Right cardiac atrium (tissue), 5 donors: ENCODE data around the gene C1QTNF3. TPM values are rescaled to one million over a fixed set of nuclear protein-coding genes. Genes with fewer than 3 reads are reported as not detected.
"Not testable (repeated sequence)": the region's sequence is repeated elsewhere in the genome, so short reads cannot be mapped to it uniquely, and the experiment has no call there.

Source experiments
- ATAC-seq, 2 donors: fragments of 200-7000 bp; cut with Tn5 transposase; one replicate each; pipeline versions ENCODE4 v1.8.0 to v1.9.1; 2020; ENCODE audit warnings: moderate library complexity in 2 of 2, mild to moderate bottlenecking in 1 of 2
- DNase-seq, 3 donors: peaks; one replicate each; pipeline ENCODE4 v3.0.0-alpha.2; 2020
- H3K27ac ChIP-seq: one replicate; pipeline ENCODE4 v1.5.1; 2013; ENCODE audit warnings: mild to moderate bottlenecking, low read length, control low read depth, moderate library complexity
- H3K27me3 ChIP-seq: one replicate; pipeline ENCODE4 v1.6.1; 2013; ENCODE audit not compliant: control insufficient read depth, insufficient read depth
- H3K4me1 ChIP-seq: one replicate; pipeline ENCODE4 v1.6.1; 2013; ENCODE audit warnings: low read length; ENCODE audit not compliant: control insufficient read depth, insufficient read depth
- H3K4me3 ChIP-seq: one replicate; pipeline ENCODE4 v1.5.1; 2013; ENCODE audit warnings: low read length, control low read depth
- H3K9me3 ChIP-seq: one replicate; pipeline ENCODE4 v1.6.1; 2013; ENCODE audit warnings: low read length; ENCODE audit not compliant: control insufficient read depth
- WGBS: extraction: QIAGEN DNeasy Blood & Tissue Kit; methylation state at CpG from one replicate; pipeline ENCODE4 v1.1.7; 2013; 5-methylcytosine and 5-hydroxymethylcytosine counted together
- intact Hi-C, 4 donors: fragments of 100-400 bp; cut with DNase I; formaldehyde crosslinking; loops; one replicate each; pipeline versions ENCODE4 v1.11.0 to v1.14.0; 2022 to 2023
- polyA plus RNA-seq: library from polyadenylated mRNA; stranded (reverse); fragments of 200-250 nt; gene quantifications from one replicate; pipeline ENCODE4 v1.2.3, GENCODE V29; 2013
- total RNA-seq, 4 donors: library from RNA; stranded (reverse); fragmentation: NEBNext Ultra II Directional; extraction: Animal tissue kit (Norgen Biotek cat#: 25700); gene quantifications; one replicate each; pipeline ENCODE4 v1.2.1, GENCODE V29; 2021
- donor health status: healthy with polysubstance abuse.
- donor health status: DM: no; HTN: yes; CAD: no.
- donor health status: DM: no; HTN: no; CAD: no.
- donor health status: DM: no; HTN: yes; CAD: no; lungs with severe emphysema.
- donor health status: DM: yes; HTN: yes; CAD: no.

Gene C1QTNF3
- total and polyA plus RNA-seq, 5 donors = 1.5 to 4.3 (median 2.5) TPM

GRCh38 chr5:34020726-34021125 is 22.3 kb downstream of the C1QTNF3 start:
- H3K27ac ChIP-seq = no peak overlapping the region
- 96% methylated on average over 1 of the region's 1 CpG for WGBS
- no peak overlapping the region for H3K4me3 ChIP-seq
- no peak for DNase-seq
- no peaks in the 10 kb centered on the region for H3K9me3 ChIP-seq
- ATAC-seq = no peak
- intact Hi-C loops = no loop called here
- H3K27me3 ChIP-seq = no peaks in the 10 kb centered on the region
- H3K4me1 ChIP-seq = peaks cover 1% of the 10 kb centered on the region

GRCh38 chr5:34017254-34017653 is 25.8 kb downstream of the C1QTNF3 start:
- ATAC-seq (no peak), DNase-seq (no peak)
- H3K27me3 ChIP-seq = no peaks in the 10 kb centered on the region
- intact Hi-C loops = no loop called here
- no peak overlapping the region for H3K4me3 ChIP-seq
- no peak overlapping the region for H3K27ac ChIP-seq
- H3K4me1 ChIP-seq = peaks cover under 1% of the 10 kb centered on the region
- 93% methylated on average over 2 of the region's 2 CpGs for WGBS
- H3K9me3 ChIP-seq = no peaks in the 10 kb centered on the region

GRCh38 chr5:34016750-34017149 is 26.3 kb downstream of the C1QTNF3 start:
- no peaks in the 10 kb centered on the region for H3K4me1 ChIP-seq
- no peaks in the 10 kb centered on the region for H3K27me3 ChIP-seq
- 93% methylated on average over 2 of the region's 2 CpGs for WGBS
- no peak for ATAC-seq
- no peaks in the 10 kb centered on the region for H3K9me3 ChIP-seq
- H3K4me3 ChIP-seq = no peak overlapping the region
- no peak overlapping the region for H3K27ac ChIP-seq
- intact Hi-C loops = no loop called here
- DNase-seq = no peak

- H3K27ac ChIP-seq = no peak overlapping the region
- no peak overlapping the region for H3K4me3 ChIP-seq
- H3K27me3 ChIP-seq = no peaks in the 10 kb centered on the region
- ATAC-seq = no peak
- no peak for DNase-seq
- H3K4me1 ChIP-seq = no peaks in the 10 kb centered on the region
- 83% methylated on average over 5 of the region's 5 CpGs for WGBS
- intact Hi-C loops = no loop called here
- H3K9me3 ChIP-seq = no peaks in the 10 kb centered on the region
Measured at GRCh38 chr5:34016222-34016621, 26.8 kb downstream of the C1QTNF3 start.

GRCh38 chr5:34015120-34015822 is 27.7 kb downstream of the C1QTNF3 start:
- Histone ChIP-seq H3K4me1 (no peaks in the 10 kb centered on the region), H3K4me3 (no peak overlapping the region), H3K27me3 (no peaks in the 10 kb centered on the region), H3K9me3 (no peaks in the 10 kb centered on the region), H3K27ac (no peak overlapping the region)
- DNase-seq = no peak
- intact Hi-C loops = no loop called here
- WGBS = 84% methylated on average over 4 of the region's 4 CpGs
- ATAC-seq = no peak

- H3K27ac ChIP-seq = no peak overlapping the region
- H3K4me1 ChIP-seq = no peaks in the 10 kb centered on the region
- no peaks in the 10 kb centered on the region for H3K9me3 ChIP-seq
- no peaks in the 10 kb centered on the region for H3K27me3 ChIP-seq
- no peak overlapping the region for H3K4me3 ChIP-seq
- DNase-seq = no peak
- 98% methylated on average over 2 of the region's 2 CpGs for WGBS
- no peak for ATAC-seq
- intact Hi-C loops = no loop called here
Measured at GRCh38 chr5:34014626-34015025, 28.4 kb downstream of the C1QTNF3 start.

GRCh38 chr5:34013547-34013946 is 29.5 kb downstream of the C1QTNF3 start:
- H3K4me3 ChIP-seq = no peak overlapping the region
- intact Hi-C loops = no loop called here
- H3K27me3 ChIP-seq = no peaks in the 10 kb centered on the region
- H3K4me1 ChIP-seq = no peaks in the 10 kb centered on the region
- no peak overlapping the region for H3K27ac ChIP-seq
- WGBS = 93% methylated on average over 3 of the region's 3 CpGs
- no peak for ATAC-seq
- DNase-seq = no peak
- no peaks in the 10 kb centered on the region for H3K9me3 ChIP-seq

- DNase-seq (peak in 1 of 3 donors; percentile 42), ATAC-seq (no peak)
- H3K27ac ChIP-seq = no peak overlapping the region
- intact Hi-C loops = no loop called here
- H3K4me1 ChIP-seq = no peaks in the 10 kb centered on the region
- H3K9me3 ChIP-seq = no peaks in the 10 kb centered on the region
- H3K27me3 ChIP-seq = no peaks in the 10 kb centered on the region
- no peak overlapping the region for H3K4me3 ChIP-seq
Measured at GRCh38 chr5:34012791-34013190, 30.2 kb downstream of the C1QTNF3 start.

- Histone ChIP-seq H3K4me3 (no peak overlapping the region), H3K27ac (no peak overlapping the region), H3K27me3 (no peaks in the 10 kb centered on the region), H3K4me1 (peaks cover 2% of the 10 kb centered on the region), H3K9me3 (no peaks in the 10 kb centered on the region)
- ATAC-seq (no peak), DNase-seq (no peak)
- intact Hi-C loops = no loop called here
- 66% methylated on average over 4 of the region's 4 CpGs for WGBS
Measured at GRCh38 chr5:34011536-34011935, 31.5 kb downstream of the C1QTNF3 start.

- H3K4me1 ChIP-seq, H3K9me3 ChIP-seq, H3K27ac ChIP-seq, ATAC-seq, H3K4me3 ChIP-seq, DNase-seq, H3K27me3 ChIP-seq, intact Hi-C loops: not testable (repeated sequence)
- WGBS = 97% methylated on average over 2 of the region's 2 CpGs
Measured at GRCh38 chr5:34010146-34010545, 32.9 kb downstream of the C1QTNF3 start.

- ATAC-seq = no peak
- Histone ChIP-seq H3K4me3 (no peak overlapping the region), H3K27ac (no peak overlapping the region), H3K9me3 (no peaks in the 10 kb centered on the region), H3K27me3 (no peaks in the 10 kb centered on the region), H3K4me1 (peaks cover 2% of the 10 kb centered on the region)
- WGBS = 89% methylated on average over 1 of the region's 1 CpG
- DNase-seq = no peak
- intact Hi-C loops = no loop called here
Measured at GRCh38 chr5:34009610-34010009, 33.4 kb downstream of the C1QTNF3 start.

GRCh38 chr5:34008802-34009201 is 34.2 kb downstream of the C1QTNF3 start:
- Histone ChIP-seq H3K27ac (no peak overlapping the region), H3K4me1 (peaks cover 2% of the 10 kb centered on the region), H3K4me3 (peak overlapping the region; percentile 48), H3K9me3 (no peaks in the 10 kb centered on the region), H3K27me3 (no peaks in the 10 kb centered on the region)
- DNase-seq = no peak
- ATAC-seq = no peak
- 10% methylated on average over 1 of the region's 1 CpG for WGBS
- intact Hi-C loops = no loop called here
